NCI-H1436 (cell line): ENCODE measurements around the gene CYSRT1.

Experiments used
- DNase-seq: peaks from one replicate; lab custom pipeline; 2025; lab: John Stamatoyannopoulos, UW

CYSRT1 gene, protein sequence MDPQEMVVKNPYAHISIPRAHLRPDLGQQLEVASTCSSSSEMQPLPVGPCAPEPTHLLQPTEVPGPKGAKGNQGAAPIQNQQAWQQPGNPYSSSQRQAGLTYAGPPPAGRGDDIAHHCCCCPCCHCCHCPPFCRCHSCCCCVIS

DNA sequence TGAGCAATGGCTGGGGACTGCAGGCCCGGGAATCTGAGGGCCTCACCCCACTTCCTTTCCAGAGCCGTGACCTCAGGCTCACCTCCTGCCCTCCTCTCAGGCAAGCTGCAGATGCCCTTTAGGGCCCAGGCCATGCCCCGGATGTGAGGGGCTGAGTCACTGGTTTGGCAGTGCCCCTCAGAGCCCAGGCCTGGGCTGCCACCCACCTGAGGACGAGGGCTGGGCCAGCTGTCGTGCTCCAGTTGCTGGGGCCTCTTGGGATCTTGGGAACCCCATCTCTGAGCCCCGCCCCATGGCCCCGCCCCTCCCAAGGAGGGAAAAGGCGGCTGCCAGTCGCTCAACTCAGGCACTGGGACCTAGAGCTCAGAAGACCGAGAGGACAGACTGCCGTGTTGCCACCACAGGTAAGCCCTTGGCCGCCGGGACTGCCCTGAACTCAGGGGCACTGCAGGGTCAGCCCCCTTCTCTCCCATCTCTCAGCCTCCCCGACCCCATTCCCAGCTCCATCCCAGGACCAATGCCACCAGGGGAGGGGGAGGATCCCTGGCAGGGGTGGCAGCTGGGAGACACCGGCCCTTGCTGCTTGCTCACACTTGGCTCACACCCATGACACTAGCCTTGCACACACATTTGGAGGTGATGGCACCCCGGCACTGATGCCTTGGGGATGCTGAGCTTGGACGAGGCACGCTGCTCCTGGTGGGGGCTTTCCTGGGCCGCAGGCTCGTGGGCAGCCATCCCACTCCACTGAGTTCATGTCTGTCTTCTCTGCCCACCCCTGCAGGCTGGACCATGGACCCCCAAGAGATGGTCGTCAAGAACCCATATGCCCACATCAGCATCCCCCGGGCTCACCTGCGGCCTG, at the start of gene CYSRT1:
Gene CYSRT1, plus strand, starts transcription at position 345 of the 865 bp plus-strand sequence. Its CDS starts 448 bp downstream, at position 793.
- no peak for DNase-seq

DNA sequence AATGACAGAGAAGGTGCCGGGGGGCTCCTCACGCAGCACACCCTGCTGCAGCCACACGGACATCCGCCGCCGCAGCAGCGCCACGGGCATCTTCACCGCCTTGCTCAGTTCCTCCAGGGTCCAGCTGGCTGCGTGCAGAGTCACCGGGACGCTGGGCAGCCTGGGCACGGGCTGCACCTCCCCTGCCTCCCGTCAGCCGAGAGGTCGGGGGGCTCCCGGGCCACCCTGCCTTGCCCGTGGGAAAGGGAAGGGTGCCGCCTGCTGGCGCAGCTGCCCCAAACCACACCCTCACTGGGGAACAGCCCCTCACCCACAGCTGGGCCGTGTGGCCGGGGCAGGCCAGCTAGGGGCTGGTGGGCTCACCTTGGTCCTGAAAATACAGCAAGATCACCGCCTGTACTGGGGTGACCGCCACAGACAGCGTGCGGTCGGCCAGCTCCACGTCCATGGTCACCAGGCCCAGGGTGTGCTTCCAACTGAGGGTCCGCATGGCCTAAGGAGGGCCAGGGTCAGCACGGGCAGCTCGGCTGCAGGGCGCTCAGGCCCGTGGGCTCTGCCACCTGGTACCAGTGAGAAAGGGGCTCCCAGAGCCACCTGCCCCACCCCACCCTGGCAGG, 49.5 kb upstream of the CYSRT1 start:
- DNase-seq = no peak

DNA sequence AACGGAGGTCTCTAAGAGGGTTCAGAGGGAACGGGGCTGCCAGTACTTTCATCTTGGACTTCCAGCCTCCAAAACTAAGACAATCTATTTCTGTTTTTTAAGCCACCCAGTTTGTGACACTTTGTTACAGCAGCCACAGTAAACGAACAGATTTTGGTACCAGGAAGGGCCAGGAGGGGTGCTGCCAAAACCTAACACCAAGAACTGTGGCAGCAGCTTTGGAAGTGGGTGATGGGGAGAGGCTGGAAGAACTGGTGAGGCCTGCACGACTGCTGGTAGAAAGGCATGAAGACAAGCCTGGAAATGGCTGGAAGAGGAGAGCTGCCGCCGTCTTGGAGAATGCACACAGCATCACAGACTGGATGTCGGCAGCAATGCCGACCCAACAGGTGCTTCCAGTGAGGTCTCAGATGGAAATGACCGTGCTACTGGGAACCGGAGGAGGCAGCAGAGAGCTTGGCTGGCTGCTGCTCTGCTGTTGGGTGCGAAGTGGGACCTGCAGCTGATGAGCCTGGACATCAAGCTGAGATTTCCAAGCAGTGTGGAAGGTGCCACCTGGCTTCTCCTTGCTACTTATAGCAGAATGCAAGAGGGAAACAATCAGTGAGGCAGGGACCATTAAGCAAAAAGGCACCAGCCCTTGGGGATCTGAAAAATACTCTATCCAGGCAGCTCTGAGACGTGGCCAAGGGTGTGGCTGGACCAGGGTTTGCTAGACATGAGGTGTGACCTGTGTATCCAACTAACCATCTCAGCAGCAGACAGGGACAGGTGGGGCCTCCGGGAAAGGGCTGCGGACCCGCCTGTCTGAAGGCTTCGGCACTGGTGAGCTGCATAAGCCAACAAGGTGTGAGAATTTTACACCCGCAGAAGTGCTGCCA, 48.4 kb upstream of the CYSRT1 start:
- no peak for DNase-seq

DNA sequence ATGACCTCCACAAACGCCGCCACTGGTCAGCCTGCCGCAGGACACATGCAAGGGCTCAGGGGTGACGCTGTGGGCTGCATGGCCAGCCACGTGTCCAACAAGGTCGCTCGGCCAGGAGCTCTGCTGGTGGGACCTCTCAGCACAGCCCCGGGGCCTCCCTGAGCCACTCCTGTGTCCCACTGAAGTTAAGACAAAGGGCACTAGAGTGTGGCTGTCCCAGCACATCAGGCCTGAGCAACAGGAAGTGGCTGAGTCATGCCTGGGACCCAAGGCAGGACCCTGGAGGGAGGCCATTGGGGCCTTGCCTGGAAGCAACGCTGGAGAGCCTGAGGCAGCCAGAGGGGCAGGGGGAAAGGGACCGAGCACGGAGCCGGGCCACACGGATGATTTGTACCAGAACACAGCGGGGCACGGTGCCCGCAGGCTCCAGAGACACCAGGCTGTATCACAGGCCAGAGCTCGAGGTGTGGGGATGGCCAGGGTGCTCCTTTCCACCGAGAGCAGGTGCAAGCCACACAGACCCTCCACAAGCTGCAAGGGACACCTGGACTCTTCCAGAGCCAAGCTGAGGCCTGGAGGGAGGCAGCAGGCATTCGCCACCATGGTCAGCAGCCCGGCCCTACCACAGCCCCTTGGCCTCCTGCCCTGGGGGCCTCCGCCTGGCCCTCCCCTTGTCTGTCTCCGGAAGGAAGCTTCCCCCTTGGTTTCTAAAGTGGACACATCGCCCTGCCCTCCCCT, 46.6 kb upstream of the CYSRT1 start:
- DNase-seq = no peak

DNA sequence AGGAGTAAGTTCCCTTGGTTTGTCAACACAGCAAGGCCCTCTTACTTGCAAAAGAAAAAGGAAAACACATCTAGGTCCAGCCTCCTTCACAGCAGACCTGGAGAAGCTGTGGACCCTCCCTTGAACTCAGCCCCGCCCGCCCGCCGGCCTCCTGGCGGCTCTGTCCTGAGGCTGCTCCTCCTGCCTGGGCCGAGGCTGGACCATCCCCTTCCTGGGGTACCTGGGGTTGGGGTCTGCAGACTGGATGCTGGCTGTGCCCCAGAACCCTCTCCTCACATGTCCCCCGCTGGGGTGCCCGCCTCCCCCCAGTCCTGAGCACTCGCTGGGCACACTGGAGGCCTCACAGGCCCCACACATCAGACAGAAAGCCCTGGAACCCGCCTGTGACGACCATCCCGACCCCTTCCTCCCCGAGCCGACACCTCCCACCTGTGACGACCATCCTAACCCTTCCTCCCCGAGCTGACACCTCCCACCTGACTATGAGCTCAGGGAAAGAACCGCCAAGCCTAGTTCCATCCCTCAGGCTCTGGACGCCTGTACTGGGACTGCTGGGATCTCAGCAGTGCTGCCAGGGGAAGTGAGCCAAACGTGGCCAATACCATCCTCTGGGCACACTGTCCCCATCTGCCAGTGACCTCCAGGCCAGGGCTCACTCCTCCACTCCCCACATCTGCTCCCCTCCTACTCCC, 45.9 kb upstream of the CYSRT1 start:
- DNase-seq = no peak

DNA sequence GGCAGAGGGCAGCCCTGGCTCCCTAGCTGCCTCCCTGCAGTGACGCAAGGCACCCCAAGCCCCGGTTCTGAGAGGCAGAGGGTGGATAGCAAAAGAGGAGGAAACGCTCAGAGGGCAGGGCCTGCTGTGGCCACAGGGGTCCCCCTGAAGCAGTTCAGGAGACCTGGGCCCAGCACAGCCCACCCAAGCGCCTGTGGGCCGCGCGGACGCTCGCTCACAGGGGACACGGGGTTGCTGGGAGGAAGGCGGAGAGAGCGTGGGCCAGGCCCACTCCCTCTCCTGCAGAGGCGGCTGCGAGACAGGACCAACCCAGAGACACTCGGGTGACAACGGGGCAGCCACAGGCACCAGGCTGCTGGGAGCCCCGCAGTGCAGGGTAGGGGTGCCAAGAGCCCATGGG, 45.2 kb upstream of the CYSRT1 start:
- DNase-seq = no peak

DNA sequence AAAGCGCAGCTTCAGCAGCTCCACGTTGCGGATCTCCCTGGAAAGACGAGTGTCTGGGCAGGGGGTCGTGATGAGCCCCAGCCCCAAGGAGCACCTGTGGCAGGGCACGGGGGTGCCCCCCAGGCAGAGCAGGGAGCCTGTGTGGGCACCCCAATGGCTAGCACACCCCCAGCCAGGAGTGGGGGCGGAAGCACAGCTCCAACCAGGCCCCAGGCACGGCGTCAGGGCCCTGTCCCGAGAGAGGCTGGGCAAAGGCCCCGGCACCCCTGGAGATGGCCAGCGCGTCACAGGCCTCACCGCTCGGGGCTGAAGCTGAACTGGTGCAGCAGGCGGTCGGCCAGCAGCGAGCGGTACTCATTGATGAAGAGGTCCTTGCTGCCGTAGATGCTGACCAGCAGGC, 44.5 kb upstream of the CYSRT1 start:
- no peak for DNase-seq

DNA sequence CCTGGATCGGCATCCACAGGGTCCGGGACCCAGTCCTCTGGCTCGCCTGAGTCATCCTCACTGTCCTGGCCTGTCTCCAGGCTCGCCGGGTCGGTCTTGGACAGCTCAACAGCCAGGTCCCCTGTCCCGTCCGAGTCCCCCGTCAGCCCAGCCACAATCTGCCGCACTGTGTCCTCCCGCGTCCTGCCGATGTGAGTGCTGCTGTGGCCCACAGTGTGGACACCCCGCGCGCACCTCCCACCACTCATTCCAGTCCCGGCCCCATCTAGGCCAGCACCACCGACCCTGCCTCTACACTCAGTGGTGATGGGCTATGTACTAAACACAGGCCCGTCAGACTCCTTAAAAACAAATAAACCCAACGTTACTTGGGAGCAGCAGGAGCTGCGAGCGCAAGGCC, 43.3 kb upstream of the CYSRT1 start:
- no peak for DNase-seq

DNA sequence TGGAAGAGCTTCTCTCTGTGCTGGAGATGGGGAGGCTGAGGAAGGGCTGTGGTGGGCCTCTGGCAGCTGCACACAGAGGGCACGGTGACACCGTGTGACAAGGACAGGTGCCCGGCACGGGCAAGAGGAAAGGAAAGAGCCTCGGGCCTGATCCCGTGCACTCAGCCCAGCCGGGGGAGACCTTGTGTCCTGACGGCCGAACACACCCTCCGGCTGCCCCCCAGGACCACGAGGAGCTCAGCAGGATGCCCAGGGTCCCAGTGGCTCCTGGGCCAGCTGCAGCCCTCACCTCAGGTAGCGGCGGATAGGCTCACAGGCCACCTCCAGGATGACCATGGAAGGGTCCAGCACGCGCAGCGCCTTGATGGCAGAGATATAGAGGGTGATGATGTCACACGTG, 42.1 kb upstream of the CYSRT1 start:
- no peak for DNase-seq

DNA sequence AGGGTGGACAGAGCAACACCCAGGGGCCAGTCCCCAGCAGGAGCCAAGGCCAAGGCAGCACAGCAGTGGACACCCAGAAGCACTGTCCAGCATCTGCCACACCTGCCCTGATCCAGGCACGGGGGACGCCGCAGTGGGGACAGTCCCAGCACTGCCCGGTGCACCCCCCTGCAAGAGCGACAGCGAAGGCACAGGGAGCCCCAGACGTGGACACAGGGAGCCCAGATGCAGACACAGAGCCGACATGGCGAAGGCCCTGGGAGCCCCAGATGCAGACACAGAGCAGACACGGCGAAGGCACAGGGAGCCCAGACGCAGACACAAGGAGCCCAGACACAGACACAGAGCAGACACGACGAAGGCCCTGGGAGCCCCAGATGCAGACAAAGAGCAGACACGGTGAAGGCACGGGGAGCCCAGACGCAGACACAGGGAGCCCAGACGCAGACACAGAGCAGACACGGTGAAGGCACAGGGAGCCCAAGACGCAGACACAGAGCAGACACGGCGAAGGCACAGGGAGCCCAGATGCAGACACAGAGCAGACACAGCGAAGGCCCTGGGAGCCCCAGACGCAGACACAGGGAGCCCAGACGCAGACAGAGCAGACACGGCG, 40.9 kb upstream of the CYSRT1 start:
- DNase-seq = no peak

DNA sequence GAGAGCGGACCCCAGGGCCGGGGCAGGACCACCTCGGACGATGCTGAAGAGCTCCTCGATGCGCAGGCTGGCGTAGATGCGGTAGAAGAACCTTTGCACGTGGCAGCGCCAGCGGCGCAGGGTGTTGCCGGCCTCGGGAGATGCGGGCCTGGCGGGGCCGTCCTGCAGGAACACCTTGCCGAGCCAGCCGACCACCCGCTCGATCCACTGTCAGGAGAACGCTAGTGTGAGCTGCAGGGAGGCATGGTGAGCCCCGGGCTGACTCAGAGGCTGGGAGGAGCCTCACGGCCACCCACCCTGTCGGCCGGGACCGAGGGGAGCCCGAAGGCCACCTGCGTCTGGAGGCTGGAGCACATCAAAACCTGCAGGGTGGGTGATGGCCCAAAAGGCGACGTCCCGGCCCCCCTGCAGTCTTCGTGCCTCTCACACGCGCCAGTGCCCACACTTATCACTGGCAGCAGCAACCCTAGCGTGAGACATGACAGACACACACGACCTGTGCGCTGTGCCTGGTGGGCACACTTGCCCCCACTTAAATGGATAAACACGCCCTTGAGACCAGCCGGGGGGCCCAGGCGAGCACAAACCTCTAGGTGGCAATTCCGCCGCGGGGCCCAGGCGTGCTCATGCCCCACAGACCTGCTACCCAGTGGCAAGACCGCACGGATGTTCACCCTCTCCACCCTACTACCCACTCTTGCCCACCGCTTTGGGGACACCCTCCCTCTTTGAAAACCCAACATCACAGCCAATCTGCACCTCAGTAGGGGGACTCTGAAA, 39.9 kb upstream of the CYSRT1 start:
- DNase-seq = no peak

DNA sequence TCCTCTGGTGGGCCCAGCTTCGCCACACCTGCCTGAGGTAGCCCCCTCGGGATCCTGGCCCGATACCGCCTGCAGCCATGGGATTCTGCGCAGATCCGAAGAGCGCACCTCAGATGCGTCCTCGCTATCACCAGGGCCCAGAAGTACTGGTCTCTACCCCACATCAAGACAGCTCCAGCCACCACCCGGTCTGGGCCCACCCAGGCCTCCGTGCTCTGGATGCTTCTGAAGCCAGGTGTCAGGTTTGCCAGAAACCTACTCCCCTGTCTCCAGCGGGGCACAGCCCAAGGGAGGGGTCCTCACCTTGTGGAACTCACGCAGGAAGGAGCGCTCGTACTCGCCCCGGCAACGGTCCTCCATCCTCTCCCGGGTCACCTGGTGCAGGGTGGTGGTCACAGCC, 39.1 kb upstream of the CYSRT1 start:
- no peak for DNase-seq

DNA sequence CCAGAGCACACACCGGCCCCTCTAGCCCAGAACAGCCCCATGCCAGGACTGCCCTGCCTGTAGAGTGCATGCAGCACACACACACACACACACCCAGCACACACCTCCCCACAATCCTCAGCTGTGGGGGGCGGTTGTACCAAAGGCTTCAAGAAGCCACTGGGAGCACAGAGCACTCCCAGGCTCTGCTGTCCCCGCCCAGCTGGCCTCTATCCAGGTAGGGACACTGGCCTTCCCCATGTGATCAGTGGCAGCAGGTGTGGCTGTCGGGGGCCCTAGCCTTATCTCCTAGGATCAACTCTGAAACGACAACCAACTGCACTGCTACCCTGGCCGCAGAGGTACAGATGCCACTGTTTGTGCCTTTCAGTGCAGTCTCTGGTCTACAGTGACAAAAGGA, 38.6 kb upstream of the CYSRT1 start:
- DNase-seq = no peak

DNA sequence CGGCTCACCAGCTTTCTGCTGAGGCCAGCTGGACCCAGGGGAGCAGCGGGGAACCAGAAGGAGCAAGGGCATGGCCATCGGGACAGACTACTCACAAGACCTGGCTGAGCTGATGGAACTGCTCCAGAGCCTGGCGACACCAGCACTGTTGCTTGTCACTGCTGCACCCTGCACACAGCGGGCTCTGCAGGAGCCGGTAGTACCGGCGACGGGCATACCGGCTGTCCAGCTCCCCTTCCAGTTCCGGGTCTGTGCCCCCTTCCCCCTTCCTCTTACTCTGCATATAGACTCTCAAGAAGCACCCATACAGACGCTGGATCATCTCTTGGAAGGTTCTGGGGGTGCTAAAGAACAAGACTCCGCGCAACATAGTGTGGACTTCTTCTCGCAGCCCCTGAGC, 37.6 kb upstream of the CYSRT1 start:
- DNase-seq = no peak

DNA sequence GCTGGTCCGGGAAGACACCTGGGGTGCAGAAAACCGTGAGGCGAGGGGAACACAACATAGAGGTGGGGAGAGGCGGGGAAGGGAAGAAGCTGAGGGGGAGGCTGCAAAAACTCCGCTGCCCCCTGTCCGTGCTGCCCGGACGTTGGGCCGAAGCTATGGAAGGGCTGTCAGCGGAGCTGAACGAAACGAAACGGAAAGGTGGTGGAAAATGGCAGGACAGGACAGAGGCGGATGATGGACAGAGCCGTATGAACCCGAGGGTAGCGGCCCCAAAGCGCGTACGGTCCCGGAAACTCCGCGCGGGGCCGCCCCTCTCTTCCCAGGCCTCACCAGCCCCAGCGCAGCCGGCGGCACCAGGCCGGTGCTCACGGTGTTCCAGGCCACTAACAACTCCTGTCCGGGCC, 36.9 kb upstream of the CYSRT1 start:
- DNase-seq = no peak

DNA sequence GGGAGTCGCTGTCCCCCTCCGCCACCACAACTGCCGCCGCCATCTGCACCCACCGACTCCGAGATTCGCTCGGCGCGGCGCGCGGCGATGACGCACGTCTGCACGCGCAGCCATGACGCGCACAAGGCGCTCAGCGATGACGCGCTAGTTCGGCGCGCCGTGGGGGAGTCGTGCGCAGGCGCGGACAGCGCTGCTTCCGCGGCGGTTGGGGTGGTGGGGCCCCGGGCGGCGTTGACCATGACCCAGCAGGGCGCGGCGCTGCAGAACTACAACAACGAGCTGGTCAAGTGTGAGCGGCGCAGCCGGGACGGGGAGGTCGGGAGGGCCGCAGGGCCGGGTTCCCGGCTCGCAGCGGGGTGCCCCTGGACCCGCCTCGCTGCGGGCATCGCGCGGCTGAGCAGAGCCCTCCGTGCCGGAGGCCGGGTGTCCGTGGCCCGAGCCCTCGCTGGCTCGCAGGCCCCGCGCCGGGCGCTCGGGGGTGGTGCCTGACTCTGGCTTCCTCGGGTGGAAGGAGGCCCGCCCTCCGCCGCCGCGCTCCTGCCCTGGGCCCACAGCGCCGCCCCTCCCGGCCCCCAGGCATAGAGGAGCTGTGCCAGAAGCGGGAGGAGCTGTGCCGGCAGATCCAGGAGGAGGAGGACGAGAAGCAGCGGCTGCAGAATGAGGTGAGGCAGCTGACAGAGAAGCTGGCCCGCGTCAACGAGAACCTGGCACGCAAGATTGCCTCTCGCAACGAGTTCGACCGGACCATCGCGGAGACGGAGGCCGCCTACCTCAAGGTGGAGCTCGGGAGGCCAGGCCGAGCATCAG, 36.3 kb upstream of the CYSRT1 start, which contains the start of the genes ANAPC2 and SSNA1:
Gene ANAPC2, minus strand, starts transcription at position 71 of the 807 bp plus-strand sequence. Its CDS starts 28 bp downstream, at position 43.
Gene SSNA1, plus strand, starts transcription at position 187 of the 807 bp plus-strand sequence. Its CDS starts 51 bp downstream, at position 238.
- DNase-seq = peak; percentile 89

DNA sequence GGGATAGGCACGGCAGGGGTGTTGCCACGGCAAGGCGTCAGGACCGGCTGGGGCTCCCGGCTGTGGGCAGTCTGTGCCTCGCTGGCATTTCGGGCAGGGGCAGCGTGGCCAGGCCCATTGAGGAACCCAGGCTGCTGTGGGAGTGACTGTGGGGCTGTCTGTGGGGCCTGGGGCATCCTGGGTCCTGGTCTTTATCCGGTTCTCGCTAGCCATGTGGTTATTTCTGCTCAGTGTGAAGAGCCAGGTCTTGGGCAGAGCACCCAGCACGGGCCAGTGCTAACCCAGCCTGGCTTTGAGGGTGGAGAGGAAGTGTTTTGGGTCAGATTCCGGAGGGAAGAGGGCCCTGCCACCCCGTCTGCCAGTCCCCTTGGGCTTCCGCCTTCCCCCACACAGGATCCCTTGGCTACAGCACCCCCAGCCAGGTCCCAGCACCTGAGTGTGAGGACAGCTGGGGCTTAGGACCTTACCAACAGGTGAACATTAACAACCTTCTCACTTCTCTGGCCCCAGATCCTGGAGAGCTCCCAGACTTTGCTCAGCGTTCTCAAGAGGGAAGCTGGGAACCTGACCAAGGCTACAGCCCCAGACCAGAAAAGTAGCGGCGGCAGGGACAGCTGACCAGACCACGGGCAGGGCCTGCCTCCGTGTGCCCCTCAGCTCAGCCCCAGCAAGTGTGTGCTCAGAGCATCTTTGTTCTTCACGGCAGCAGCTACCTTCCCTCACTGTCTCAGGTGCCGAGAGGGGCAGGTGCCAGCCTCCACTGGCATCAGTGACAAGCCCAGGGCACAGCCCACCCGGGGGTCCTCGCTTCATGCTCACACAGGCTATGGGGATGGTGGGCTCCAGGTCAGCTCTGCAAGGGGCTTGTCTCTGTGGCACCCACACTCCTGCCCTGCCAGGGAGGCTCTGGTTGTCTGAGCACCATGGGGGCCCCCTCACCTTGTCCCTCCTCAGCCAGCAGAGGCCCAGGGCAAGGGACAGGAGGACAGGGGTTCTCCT, 35.4 kb upstream of the CYSRT1 start:
- DNase-seq = no peak
